Activated CD4-positive, CD25-positive, alpha-beta regulatory T cell treated with anti-CD3 and anti-CD28 coated beads, Interleukin-2, amount 50 U/mL, for 72 hours (primary cell): ENCODE data around the gene L2HGDH.
"Not testable (repeated sequence)": the region's sequence is repeated elsewhere in the genome, so short reads cannot be mapped to it uniquely, and the experiment has no call there.

Experiments
- DNase-seq: peaks from one replicate; pipeline ENCODE4 v3.0.0; 2021

Gene L2HGDH

GRCh38 chr14:50311972-50312733 is at the start of gene L2HGDH, which contains the start of gene DMAC2L:
Gene L2HGDH, minus strand, starts transcription at chr14:50312229. Its CDS starts 79 bp downstream, at chr14:50312150.
Gene DMAC2L, plus strand, starts transcription at chr14:50312324. Its CDS starts 9,164 bp downstream, at chr14:50321488.
- DNase-seq: peak; percentile 92

GRCh38 chr14:50360851-50361250 is 48.8 kb upstream of the L2HGDH start:
- no peak for DNase-seq

GRCh38 chr14:50360093-50360492 is 48.1 kb upstream of the L2HGDH start:
- DNase-seq: no peak

GRCh38 chr14:50359631-50360030 is 47.6 kb upstream of the L2HGDH start:
- DNase-seq: no peak

- DNase-seq: no peak
Measured at GRCh38 chr14:50357753-50358395, 45.8 kb upstream of the L2HGDH start.

- DNase-seq: no peak
Measured at GRCh38 chr14:50357124-50357523, 45.1 kb upstream of the L2HGDH start.

GRCh38 chr14:50356283-50356682 is 44.3 kb upstream of the L2HGDH start:
- DNase-seq: not testable (repeated sequence)

GRCh38 chr14:50355692-50356091 is 43.7 kb upstream of the L2HGDH start:
- no peak for DNase-seq

- DNase-seq: no peak
Measured at GRCh38 chr14:50354527-50354926, 42.5 kb upstream of the L2HGDH start.

GRCh38 chr14:50353126-50353525 is 41.1 kb upstream of the L2HGDH start:
- DNase-seq: no peak

- DNase-seq: no peak
Measured at GRCh38 chr14:50352584-50352983, 40.6 kb upstream of the L2HGDH start.

- DNase-seq: no peak
Measured at GRCh38 chr14:50350975-50351374, 38.9 kb upstream of the L2HGDH start.

- no peak for DNase-seq
Measured at GRCh38 chr14:50348933-50349332, 36.9 kb upstream of the L2HGDH start.

- no peak for DNase-seq
Measured at GRCh38 chr14:50347521-50347920, 35.5 kb upstream of the L2HGDH start.

GRCh38 chr14:50345846-50346422 is 33.9 kb upstream of the L2HGDH start:
- no peak for DNase-seq

GRCh38 chr14:50344876-50345563 is 33.0 kb upstream of the L2HGDH start:
- no peak for DNase-seq

GRCh38 chr14:50344116-50344775 is 32.2 kb upstream of the L2HGDH start:
- DNase-seq: peak; percentile 67

GRCh38 chr14:50343434-50343833 is 31.4 kb upstream of the L2HGDH start:
- DNase-seq: no peak

GRCh38 chr14:50342221-50343078 is 30.4 kb upstream of the L2HGDH start:
- DNase-seq: no peak

- DNase-seq: no peak
Measured at GRCh38 chr14:50340963-50341362, 28.9 kb upstream of the L2HGDH start.

GRCh38 chr14:50340045-50340444 is 28.0 kb upstream of the L2HGDH start:
- DNase-seq: no peak
